GM21737 (cell line): ENCODE data around the gene ONECUT1.

Source experiments
- ATAC-seq: cut with Tn5 transposase; IDR thresholded peaks from one replicate; pipeline ENCODE4 v1.9.1; 2021; ENCODE audit warnings: mild to moderate bottlenecking, moderate library complexity; ENCODE audit not compliant: unreplicated experiment

Gene ONECUT1

GRCh38 chr15:52783929-52784798 lies 6.0 kb downstream of the ONECUT1 start:
- ATAC-seq = no peak

DNA sequence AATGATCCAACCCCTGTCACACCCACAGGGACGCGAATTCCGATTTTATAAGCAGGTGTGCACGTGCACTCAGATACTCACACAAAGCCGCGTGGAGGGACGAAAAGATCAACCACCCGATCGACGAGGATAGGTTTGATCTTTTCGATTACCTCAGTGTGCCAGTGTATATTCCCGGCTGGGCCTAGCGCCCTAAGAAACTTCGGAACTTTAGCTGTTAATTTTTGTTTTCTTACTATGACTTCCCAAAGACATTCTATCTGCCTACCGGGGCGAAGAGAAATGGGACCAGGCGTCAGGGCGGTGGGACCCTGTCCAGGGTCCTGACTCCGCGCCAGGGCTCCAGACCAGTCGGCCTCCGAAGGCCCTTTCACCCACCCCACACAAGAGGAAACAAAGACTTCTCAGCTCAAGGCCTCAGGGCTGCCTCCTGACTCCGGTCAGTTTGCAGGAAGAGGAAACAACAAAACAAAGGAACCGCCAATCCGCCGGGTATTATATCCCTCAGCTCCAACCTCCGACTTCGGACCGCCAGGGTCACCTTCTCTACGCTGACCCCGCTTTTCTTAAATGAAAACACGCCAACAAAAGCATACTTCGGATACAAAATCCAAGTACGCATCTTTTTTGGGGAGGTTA lies 6.8 kb downstream of the ONECUT1 start:
- ATAC-seq = no peak

GRCh38 chr15:52782514-52782913 lies 7.6 kb downstream of the ONECUT1 start:
- ATAC-seq = no peak

DNA sequence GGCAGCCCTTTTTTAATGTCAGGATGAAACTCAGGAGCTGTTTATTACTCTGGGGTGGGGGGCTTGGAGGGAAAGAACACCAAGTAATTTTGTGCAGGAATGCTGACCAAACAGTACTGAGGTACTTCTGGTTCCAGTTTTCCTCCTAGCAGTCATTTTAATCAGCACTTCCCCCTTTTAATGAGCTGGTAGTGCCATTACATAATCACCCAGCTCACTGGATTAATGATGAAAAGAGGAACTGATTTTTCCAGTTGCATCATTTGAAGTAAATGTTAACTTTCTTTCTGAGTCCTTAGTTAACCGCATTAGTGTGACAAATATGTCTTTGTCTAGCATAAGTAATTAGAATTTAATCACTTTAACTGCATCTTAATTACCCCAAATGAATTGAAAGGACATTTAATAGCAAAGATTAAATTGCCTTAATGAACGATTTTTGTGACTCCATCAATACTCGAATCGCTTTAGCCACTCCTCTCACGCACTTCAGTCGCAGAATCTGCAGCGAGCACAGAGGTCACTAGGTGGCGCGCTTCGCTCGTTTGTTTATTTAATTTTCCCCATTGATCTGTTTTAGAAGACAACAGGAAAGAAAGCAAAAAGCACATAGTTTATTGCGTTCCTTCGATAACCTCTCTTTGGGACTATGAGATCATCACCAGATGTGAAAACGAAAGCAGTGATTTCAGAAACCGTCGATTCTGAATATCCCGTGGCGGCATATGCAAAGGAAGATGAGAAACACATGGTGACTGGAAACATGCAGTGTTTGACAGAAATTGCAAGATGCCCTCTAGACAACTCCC lies 9.8 kb downstream of the ONECUT1 start:
- peak; percentile 57 for ATAC-seq

DNA sequence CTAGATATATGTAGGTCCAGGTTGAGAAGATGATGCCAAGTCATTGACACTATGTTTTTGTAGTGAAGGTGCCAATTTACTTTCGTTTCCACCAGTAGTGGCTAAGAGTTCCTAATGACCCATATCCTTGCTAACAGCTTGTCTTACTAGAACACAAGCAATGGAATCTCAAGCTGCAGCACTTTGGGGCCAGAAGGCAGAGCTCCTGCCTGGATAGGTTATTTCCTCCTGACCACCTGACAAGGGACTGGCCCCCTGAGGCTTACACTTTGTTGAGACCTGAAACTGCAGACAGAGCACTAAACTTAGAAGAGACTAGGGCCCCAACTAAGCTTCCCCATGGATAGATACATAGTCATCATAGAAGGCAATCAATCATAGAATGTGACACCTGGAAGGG lies 11.7 kb downstream of the ONECUT1 start:
- ATAC-seq = no peak

- ATAC-seq = no peak
Measured at GRCh38 chr15:52772766-52773165, 17.4 kb downstream of the ONECUT1 start.

GRCh38 chr15:52765785-52766184 lies 24.4 kb downstream of the ONECUT1 start:
- no peak for ATAC-seq

DNA sequence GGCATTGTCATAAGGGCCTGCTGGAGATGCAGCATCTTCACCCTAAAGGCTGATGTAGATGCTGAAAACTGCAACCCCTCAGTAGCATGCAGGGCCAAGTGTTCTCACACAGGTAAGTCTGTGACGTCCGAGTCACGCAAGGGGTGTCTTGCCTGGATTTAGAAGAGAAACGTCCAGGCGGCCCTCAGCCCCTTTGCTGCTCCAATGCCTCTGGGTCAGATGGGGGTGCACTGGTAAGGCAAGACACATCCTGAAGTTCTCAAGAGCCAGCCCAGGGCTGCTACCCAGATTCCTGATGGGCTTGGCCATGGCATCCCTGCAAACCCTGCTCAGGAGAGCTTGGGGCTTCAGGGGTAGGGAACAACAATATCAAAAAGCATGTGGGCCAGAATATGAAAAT lies 25.4 kb downstream of the ONECUT1 start:
- no peak for ATAC-seq

GRCh38 chr15:52762621-52763020 lies 27.5 kb downstream of the ONECUT1 start:
- no peak for ATAC-seq

DNA sequence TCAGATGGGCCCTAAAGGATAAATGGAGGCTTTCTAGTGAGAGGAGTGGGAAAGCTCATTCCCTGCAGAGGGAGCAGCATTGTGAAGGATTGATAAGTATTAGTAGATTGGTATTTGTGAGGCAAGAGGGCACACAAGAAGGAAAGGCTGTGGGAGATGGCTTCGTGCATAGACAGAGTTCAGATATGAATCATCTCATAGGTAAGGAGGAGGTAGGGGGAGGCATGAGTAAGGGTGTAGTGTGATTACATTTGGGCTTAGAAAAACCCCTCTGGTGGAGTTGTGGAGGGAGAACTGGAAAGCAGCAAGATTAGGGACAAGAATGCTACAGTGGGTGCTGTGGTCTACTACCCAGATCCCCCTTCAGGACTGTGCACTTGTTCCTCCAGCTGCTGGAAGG lies 29.6 kb downstream of the ONECUT1 start:
- ATAC-seq = no peak

GRCh38 chr15:52759969-52760368 lies 30.2 kb downstream of the ONECUT1 start:
- ATAC-seq = no peak

DNA sequence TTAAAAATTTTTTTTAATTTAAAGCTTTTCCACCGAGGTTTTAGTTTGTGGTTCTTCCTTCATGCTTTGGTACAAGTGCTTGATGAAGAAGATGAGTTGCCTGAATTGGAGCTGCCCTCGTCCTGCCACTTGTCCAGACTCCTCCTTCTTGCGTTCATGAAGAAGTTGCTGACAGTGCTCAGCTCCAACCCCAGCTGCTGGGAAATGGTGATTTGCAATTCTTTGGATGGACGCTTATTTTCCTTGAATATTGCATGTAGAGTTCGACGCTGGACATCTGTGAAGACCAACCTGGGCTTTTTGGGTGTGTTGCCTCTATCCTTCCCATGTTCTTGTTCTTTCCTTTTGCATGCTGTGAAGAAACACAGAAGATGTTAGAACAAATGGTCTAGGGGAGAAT lies 32.6 kb downstream of the ONECUT1 start:
- ATAC-seq = no peak

- no peak for ATAC-seq
Measured at GRCh38 chr15:52751522-52751921, 38.6 kb downstream of the ONECUT1 start.

DNA sequence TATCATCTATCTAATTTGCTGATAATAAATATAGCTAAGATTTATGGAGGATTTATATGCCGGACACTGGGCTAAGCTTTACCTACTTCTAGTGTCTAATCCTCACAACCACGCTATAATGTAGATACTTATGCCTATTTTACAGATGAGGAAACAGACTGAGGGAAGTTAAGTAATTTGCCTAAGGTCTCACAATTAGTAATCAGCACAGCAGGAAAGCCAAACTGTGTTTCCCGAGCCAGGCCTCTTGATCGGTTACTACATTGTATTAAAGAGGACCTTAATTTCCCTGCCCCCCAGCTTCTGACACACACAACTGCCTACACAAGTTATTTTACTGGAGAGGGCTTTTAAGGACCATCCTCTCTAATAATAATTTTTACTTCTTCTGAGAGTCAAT lies 40.9 kb downstream of the ONECUT1 start:
- no peak for ATAC-seq

DNA sequence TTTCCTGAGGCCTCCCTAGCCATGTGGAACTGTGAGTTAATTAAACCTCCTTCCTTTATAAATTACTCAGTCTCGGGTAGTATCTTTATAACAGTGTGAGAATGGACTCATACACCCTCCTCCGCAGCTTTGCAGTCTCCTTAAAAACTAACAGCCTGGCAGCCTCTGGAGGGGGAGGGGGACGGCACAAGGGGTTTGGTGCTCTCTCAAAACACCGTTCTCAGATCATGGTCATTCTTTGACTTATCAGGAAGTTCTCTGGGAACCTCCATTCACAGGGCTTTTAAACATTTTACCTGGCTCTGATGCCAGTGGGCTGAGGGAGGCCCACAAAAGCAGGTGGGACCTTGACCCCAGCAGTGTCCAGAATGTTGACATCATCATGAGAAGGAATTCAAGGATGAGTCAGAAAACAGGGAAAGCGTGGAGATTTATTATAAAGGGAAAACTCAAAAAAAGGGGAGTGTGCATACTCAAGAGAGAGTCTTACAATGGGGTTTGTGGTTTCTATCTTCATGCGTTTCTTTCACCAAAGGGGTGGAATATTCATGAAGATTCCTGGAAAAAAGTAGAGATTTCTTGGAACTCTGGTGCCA lies 43.9 kb downstream of the ONECUT1 start:
- ATAC-seq = no peak

GRCh38 chr15:52745326-52746161 lies 44.6 kb downstream of the ONECUT1 start:
- ATAC-seq = no peak

- no peak for ATAC-seq
Measured at GRCh38 chr15:52738311-52738710, 51.8 kb downstream of the ONECUT1 start.

- no peak for ATAC-seq
Measured at GRCh38 chr15:52737720-52738119, 52.4 kb downstream of the ONECUT1 start.

- ATAC-seq = peak; percentile 73
Measured at GRCh38 chr15:52735231-52736089, 54.7 kb downstream of the ONECUT1 start.
